Urinary bladder (tissue), 4 donors: ENCODE measurements around the gene FAM163B. TPM values are rescaled to one million over a fixed set of nuclear protein-coding genes. Genes with fewer than 3 reads are reported as not detected.

Experiments
- DNase-seq: peaks from one replicate; pipeline ENCODE4 v3.0.0-alpha.2; 2015; ENCODE audit errors: extremely low spot score
- H3K27ac ChIP-seq: one replicate; pipeline ENCODE4 v1.5.1; 2013; ENCODE audit warnings: low read depth, mild to moderate bottlenecking, moderate library complexity
- H3K36me3 ChIP-seq: one replicate; pipeline ENCODE4 v1.6.1; 2013; ENCODE audit warnings: mild to moderate bottlenecking, moderate library complexity; ENCODE audit not compliant: insufficient read depth
- H3K4me1 ChIP-seq: one replicate; pipeline ENCODE4 v1.6.1; 2013; ENCODE audit warnings: mild to moderate bottlenecking, moderate library complexity; ENCODE audit not compliant: insufficient read depth
- H3K4me3 ChIP-seq: one replicate; pipeline ENCODE4 v1.5.1; 2013; ENCODE audit warnings: low read depth, low read length
- WGBS: extraction: QIAGEN DNeasy Blood & Tissue Kit; methylation state at CpG from one replicate; pipeline ENCODE4 v1.1.7; 2013; 5-methylcytosine and 5-hydroxymethylcytosine counted together
- polyA plus RNA-seq: library from polyadenylated mRNA; stranded (reverse); fragments of 200-250 nt; gene quantifications from one replicate; pipeline ENCODE4 v1.2.3, GENCODE V29; 2013
- total RNA-seq: library from RNA; depleted of rRNA; stranded (reverse); fragments of >200 nt; gene quantifications from one replicate; pipeline ENCODE4 v1.2.3, GENCODE V29; 2014
- donor health status: healthy with polysubstance abuse.
- donor health status: healthy.

The FAM163B gene
- total and polyA plus RNA-seq, 2 donors, result 0.26 to 0.86 TPM

GRCh38 chr9:133553123-133553522, 56.1 kb downstream of the FAM163B start:
- Histone ChIP-seq H3K36me3 (no peaks in the 10 kb centered on the region), H3K4me3 (no peak overlapping the region), H3K4me1 (no peaks in the 10 kb centered on the region), H3K27ac (no peak overlapping the region)
- DNase-seq, result no peak
- 89% methylated on average over 10 of the region's 10 CpGs for WGBS

- WGBS, result 89% methylated on average over 8 of the region's 8 CpGs
- Histone ChIP-seq H3K36me3 (no peaks in the 10 kb centered on the region), H3K4me3 (no peak overlapping the region)
Observed at GRCh38 chr9:133552236-133552635, 57.0 kb downstream of the FAM163B start.

GRCh38 chr9:133551446-133551845, 57.7 kb downstream of the FAM163B start:
- Histone ChIP-seq H3K36me3 (no peaks in the 10 kb centered on the region), H3K4me3 (no peak overlapping the region), H3K27ac (no peak overlapping the region), H3K4me1 (no peaks in the 10 kb centered on the region)
- no peak for DNase-seq
- WGBS, result 69% methylated on average over 7 of the region's 7 CpGs

More at GRCh38 chr9:133552236-133552635, 57.0 kb downstream of the FAM163B start:
- no peaks in the 10 kb centered on the region for H3K4me1 ChIP-seq
- no peak for DNase-seq
- no peak overlapping the region for H3K27ac ChIP-seq

GRCh38 chr9:133547116-133547515, 62.1 kb downstream of the FAM163B start:
- 87% methylated on average over 15 of the region's 15 CpGs for WGBS
- no peak overlapping the region for H3K4me3 ChIP-seq

GRCh38 chr9:133546287-133546680, 62.9 kb downstream of the FAM163B start:
- DNase-seq, result no peak
- Histone ChIP-seq H3K36me3 (no peaks in the 10 kb centered on the region), H3K27ac (no peak overlapping the region), H3K4me1 (no peaks in the 10 kb centered on the region), H3K4me3 (no peak overlapping the region)
- WGBS, result 76% methylated on average over 8 of the region's 8 CpGs

More at GRCh38 chr9:133547116-133547515, 62.1 kb downstream of the FAM163B start:
- no peak overlapping the region for H3K27ac ChIP-seq
- no peak for DNase-seq
- H3K36me3 ChIP-seq, result no peaks in the 10 kb centered on the region
- H3K4me1 ChIP-seq, result no peaks in the 10 kb centered on the region

GRCh38 chr9:133545494-133546286, 63.5 kb downstream of the FAM163B start:
- no peak overlapping the region for H3K4me3 ChIP-seq
- H3K36me3 ChIP-seq, result no peaks in the 10 kb centered on the region
- no peaks in the 10 kb centered on the region for H3K4me1 ChIP-seq
- DNase-seq, result no peak
- WGBS, result 50% methylated on average over 25 of the region's 25 CpGs
- no peak overlapping the region for H3K27ac ChIP-seq

- Histone ChIP-seq H3K4me1 (no peaks in the 10 kb centered on the region), H3K36me3 (no peaks in the 10 kb centered on the region), H3K4me3 (no peak overlapping the region), H3K27ac (no peak overlapping the region)
- WGBS, result 81% methylated on average over 16 of the region's 16 CpGs
- DNase-seq, result no peak
Observed at GRCh38 chr9:133543772-133544467, 65.3 kb downstream of the FAM163B start.

- Histone ChIP-seq H3K27ac (no peak overlapping the region), H3K4me3 (no peak overlapping the region), H3K4me1 (no peaks in the 10 kb centered on the region), H3K36me3 (no peaks in the 10 kb centered on the region)
- DNase-seq, result no peak
- WGBS, result 79% methylated on average over 13 of the region's 13 CpGs
Observed at GRCh38 chr9:133542002-133542401, 67.2 kb downstream of the FAM163B start.

GRCh38 chr9:133540698-133541025, 68.5 kb downstream of the FAM163B start:
- no peak for DNase-seq
- H3K4me1 ChIP-seq, result no peaks in the 10 kb centered on the region
- whole genome bisulfite sequencing, result 85% methylated on average over 18 of the region's 18 CpGs

GRCh38 chr9:133539991-133540697, 69.0 kb downstream of the FAM163B start:
- Histone ChIP-seq H3K36me3 (no peaks in the 10 kb centered on the region), H3K27ac (no peak overlapping the region), H3K4me3 (no peak overlapping the region), H3K4me1 (no peaks in the 10 kb centered on the region)
- 77% methylated on average over 22 of the region's 22 CpGs for WGBS
- no peak for DNase-seq

More at GRCh38 chr9:133540698-133541025, 68.5 kb downstream of the FAM163B start:
- H3K36me3 ChIP-seq, result no peaks in the 10 kb centered on the region
- no peak overlapping the region for H3K27ac ChIP-seq
- H3K4me3 ChIP-seq, result no peak overlapping the region

GRCh38 chr9:133538851-133539833, 70.0 kb downstream of the FAM163B start:
- Histone ChIP-seq H3K36me3 (no peaks in the 10 kb centered on the region), H3K27ac (no peak overlapping the region), H3K4me3 (no peak overlapping the region), H3K4me1 (no peaks in the 10 kb centered on the region)
- 35% methylated on average over 47 of the region's 47 CpGs for WGBS
- no peak for DNase-seq

- WGBS, result 84% methylated on average over 14 of the region's 14 CpGs
- Histone ChIP-seq H3K27ac (no peak overlapping the region), H3K36me3 (no peaks in the 10 kb centered on the region), H3K4me3 (no peak overlapping the region), H3K4me1 (no peaks in the 10 kb centered on the region)
- no peak for DNase-seq
Observed at GRCh38 chr9:133538176-133538575, 71.0 kb downstream of the FAM163B start.

GRCh38 chr9:133537257-133537656, 71.9 kb downstream of the FAM163B start:
- 94% methylated on average over 16 of the region's 16 CpGs for WGBS
- Histone ChIP-seq H3K4me1 (no peaks in the 10 kb centered on the region), H3K36me3 (no peaks in the 10 kb centered on the region), H3K4me3 (no peak overlapping the region), H3K27ac (no peak overlapping the region)
- DNase-seq, result no peak
